ENCODE measurements around the gene HOXD3. TPM values are rescaled to one million over a fixed set of nuclear protein-coding genes. Genes with fewer than 3 reads are reported as not detected.

The HOXD3 gene
- total RNA-seq, 1 donor: 21.6 TPM

- TF ChIP-seq CTCF (IDR thresholded peaks at IDR 0.05; ENCODE audit: insufficient read depth, low read depth, low read length): no peak
- H3K4me3 ChIP-seq (ENCODE audit: low read depth, low read length): peak overlapping the region; percentile 48
- peak; percentile 85 for DNase-seq (ENCODE audit: low read depth)
Measured at GRCh38 chr2:176130147-176130956, 26.8 kb upstream of the HOXD3 start.

GRCh38 chr2:176130957-176131847, 25.9 kb upstream of the HOXD3 start:
- H3K4me3 ChIP-seq (ENCODE audit: low read depth, low read length): peak overlapping the region; percentile 48
- TF ChIP-seq CTCF (IDR thresholded peaks at IDR 0.05; ENCODE audit: insufficient read depth, low read depth, low read length): no peak
- DNase-seq (ENCODE audit: low read depth): no peak

DNA sequence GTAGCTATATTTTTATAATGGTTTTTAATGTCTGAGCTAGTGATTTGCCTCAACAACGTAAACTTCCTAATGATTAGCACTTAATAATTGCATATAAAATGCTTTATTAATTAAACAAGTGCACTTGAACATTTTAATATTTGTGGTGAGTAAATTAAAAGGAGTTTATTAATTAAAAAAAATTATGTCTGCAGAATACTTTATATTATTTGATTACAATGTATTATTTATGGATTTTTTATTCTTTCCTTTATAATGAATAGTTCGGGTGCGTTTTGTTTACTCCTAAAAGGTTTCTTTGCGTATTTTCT, 25.3 kb upstream of the HOXD3 start:
- no peak for DNase-seq (ENCODE audit: low read depth)
- no peak for TF ChIP-seq CTCF (IDR thresholded peaks at IDR 0.05; ENCODE audit: insufficient read depth, low read depth, low read length)
- H3K4me3 ChIP-seq (ENCODE audit: low read depth, low read length): peak overlapping the region; percentile 48

GRCh38 chr2:176132205-176133171, 24.6 kb upstream of the HOXD3 start:
- no peak for TF ChIP-seq CTCF (IDR thresholded peaks at IDR 0.05; ENCODE audit: insufficient read depth, low read depth, low read length)
- H3K4me3 ChIP-seq (ENCODE audit: low read depth, low read length): peak overlapping the region; percentile 48
- peak; percentile 68 for DNase-seq (ENCODE audit: low read depth)

GRCh38 chr2:176133389-176133788, 23.7 kb upstream of the HOXD3 start:
- no peak for TF ChIP-seq CTCF (IDR thresholded peaks at IDR 0.05; ENCODE audit: insufficient read depth, low read depth, low read length)
- DNase-seq (ENCODE audit: low read depth): no peak
- no peak overlapping the region for H3K4me3 ChIP-seq (ENCODE audit: low read depth, low read length)

GRCh38 chr2:176134035-176134434, 23.1 kb upstream of the HOXD3 start:
- no peak for TF ChIP-seq CTCF (IDR thresholded peaks at IDR 0.05; ENCODE audit: insufficient read depth, low read depth, low read length)

More at GRCh38 chr2:176134035-176134434, 23.1 kb upstream of the HOXD3 start:
- no peak overlapping the region for H3K4me3 ChIP-seq (ENCODE audit: low read depth, low read length)
- no peak for DNase-seq (ENCODE audit: low read depth)

All from fibroblast of villous mesenchyme (primary cell).